Measurements from ENCODE around the gene PAPPA2. TPM values are rescaled to one million over a fixed set of nuclear protein-coding genes. Genes with fewer than 3 reads are reported as not detected.

PAPPA2 gene
- total RNA-seq, 1 donor from 2014 or later, result not detected

DNA sequence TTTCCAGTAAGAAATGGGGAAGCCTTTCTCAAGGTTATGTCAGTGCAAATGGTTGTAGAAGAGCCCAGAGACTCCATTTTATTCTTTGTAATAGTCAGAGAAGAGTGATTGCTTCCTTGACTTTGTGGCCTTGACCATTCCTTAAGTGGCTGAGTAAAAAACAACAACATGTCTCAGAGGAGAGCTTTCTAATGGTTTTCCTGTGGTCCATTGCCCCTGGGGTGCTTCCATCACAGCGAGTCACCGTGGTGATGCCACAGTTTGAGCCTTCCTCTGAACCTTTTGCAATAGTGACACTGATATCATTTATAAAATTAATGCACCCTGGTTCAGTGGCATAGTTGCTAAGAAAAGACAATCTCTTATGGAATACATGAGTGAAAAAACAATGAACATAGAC is 38.6 kb downstream of the PAPPA2 start:
- intact Hi-C loops (cut with micrococcal nuclease), result no loop called here

DNA sequence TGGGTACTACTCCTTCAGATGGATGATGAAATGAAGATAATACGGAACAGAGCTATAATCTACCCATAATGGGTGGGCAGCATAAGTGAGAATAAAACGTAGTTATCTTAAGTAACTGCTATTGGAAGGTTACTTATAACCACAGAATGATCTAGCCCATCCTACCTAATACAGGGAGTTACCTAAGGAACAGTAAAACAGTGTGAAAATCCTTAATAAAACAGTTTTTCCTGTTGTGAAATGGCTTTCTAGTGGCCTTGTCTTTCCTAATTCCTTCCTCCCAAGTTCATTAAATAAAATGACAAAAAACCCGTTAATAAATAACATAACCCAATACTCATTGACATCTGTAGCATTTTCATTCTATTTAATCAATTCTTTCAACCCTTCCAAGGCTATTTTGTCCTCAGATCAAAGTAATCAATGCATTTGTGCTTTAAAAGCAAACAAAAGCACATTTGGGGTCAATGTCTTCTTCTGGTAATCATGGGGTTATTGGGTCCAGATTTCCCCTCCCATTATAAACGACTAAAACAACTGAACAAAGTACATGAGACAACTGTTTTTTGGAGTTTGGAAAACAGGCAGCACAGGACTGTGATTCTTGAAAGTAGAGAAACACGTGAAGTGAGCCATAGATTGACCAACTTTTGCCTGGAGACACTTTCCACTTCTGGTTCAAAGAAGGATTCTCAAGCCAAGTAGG is 42.0 kb downstream of the PAPPA2 start:
- Mint-ChIP-seq H3K9me3 (no peaks in the 10 kb centered on the region), H3K4me1 (no peaks in the 10 kb centered on the region), H3K27me3 (peaks cover 14% of the 10 kb centered on the region), H3K36me3 (ENCODE audit: low read depth) (no peaks in the 10 kb centered on the region), H3K4me3 (no peak overlapping the region), H3K27ac (no peak overlapping the region)
- POLR2A ChIA-PET, result no interaction called here
- CTCF ChIA-PET, result no interaction called here
- TF ChIP-seq, protein P1, sequence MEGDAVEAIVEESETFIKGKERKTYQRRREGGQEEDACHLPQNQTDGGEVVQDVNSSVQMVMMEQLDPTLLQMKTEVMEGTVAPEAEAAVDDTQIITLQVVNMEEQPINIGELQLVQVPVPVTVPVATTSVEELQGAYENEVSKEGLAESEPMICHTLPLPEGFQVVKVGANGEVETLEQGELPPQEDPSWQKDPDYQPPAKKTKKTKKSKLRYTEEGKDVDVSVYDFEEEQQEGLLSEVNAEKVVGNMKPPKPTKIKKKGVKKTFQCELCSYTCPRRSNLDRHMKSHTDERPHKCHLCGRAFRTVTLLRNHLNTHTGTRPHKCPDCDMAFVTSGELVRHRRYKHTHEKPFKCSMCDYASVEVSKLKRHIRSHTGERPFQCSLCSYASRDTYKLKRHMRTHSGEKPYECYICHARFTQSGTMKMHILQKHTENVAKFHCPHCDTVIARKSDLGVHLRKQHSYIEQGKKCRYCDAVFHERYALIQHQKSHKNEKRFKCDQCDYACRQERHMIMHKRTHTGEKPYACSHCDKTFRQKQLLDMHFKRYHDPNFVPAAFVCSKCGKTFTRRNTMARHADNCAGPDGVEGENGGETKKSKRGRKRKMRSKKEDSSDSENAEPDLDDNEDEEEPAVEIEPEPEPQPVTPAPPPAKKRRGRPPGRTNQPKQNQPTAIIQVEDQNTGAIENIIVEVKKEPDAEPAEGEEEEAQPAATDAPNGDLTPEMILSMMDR (IDR thresholded peaks at IDR 0.05), result no peak
- DNase-seq (no peak), ATAC-seq (ENCODE audit: low read depth) (no peak)
- intact Hi-C loops (cut with micrococcal nuclease), result no loop called here

More for the DNA sequence above, 38.6 kb downstream of the PAPPA2 start:
- TF ChIP-seq, protein P1 (IDR thresholded peaks at IDR 0.05), result no peak
- peaks cover 13% of the 10 kb centered on the region for H3K27me3 Mint-ChIP-seq
- no peak overlapping the region for H3K27ac Mint-ChIP-seq
- H3K4me1 Mint-ChIP-seq, result no peaks in the 10 kb centered on the region
- no peak overlapping the region for H3K4me3 Mint-ChIP-seq
- H3K9me3 Mint-ChIP-seq, result no peaks in the 10 kb centered on the region
- no peak for ATAC-seq (ENCODE audit: low read depth)
- ChIA-PET POLR2A (no interaction called here), CTCF (no interaction called here)
- DNase-seq, result no peak
- no peaks in the 10 kb centered on the region for H3K36me3 Mint-ChIP-seq (ENCODE audit: low read depth)

DNA sequence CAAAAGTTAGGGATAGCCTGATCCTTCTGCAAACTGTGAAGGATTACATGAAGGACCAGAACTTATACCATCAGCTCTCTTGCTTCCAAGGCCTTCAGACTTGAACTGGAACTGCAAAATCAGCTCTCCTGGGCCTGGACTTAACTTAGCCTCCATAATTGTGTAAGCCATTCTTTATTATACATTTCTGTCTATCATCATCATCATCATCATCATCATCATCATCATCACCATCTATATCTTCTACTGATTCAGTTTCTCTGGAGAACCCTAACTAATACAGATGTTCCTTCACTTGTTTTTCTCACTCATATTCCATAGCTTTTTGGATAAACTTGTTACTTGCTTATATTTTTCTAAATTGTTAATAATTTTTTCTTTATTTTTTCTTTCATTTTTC is 50.0 kb downstream of the PAPPA2 start:
- ChIA-PET POLR2A (no interaction called here), CTCF (no interaction called here)
- Mint-ChIP-seq H3K27me3 (no peaks in the 10 kb centered on the region), H3K27ac (no peak overlapping the region), H3K4me3 (no peak overlapping the region), H3K4me1 (no peaks in the 10 kb centered on the region), H3K36me3 (ENCODE audit: low read depth) (no peaks in the 10 kb centered on the region), H3K9me3 (no peaks in the 10 kb centered on the region)
- DNase-seq, result no peak
- ATAC-seq (ENCODE audit: low read depth), result no peak
- TF ChIP-seq, protein P1 (IDR thresholded peaks at IDR 0.05), result no peak
- intact Hi-C loops (cut with micrococcal nuclease), result no loop called here

DNA sequence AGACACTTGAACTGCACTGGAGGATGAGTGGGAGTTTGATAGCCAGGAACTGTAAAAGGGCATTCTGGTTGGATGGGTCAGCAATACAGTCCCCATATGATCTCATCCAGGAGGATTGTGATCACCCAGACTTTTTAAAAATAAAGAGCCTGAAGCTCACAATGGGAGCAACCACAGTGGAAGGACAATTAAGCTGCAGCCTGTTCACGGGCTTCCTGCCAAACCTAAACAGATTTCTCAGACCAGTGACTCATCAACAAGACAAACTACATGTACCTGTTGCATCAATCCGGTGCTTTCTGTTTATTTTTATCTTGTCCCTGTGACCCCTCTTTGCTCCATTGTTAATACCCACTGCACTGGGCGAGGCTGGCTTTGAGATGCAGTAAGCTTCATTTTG is 52.3 kb downstream of the PAPPA2 start:
- TF ChIP-seq, protein P1 (IDR thresholded peaks at IDR 0.05), result no peak
- Mint-ChIP-seq H3K9me3 (no peaks in the 10 kb centered on the region), H3K4me3 (no peak overlapping the region), H3K27me3 (no peaks in the 10 kb centered on the region), H3K27ac (no peak overlapping the region), H3K4me1 (no peaks in the 10 kb centered on the region), H3K36me3 (ENCODE audit: low read depth) (no peaks in the 10 kb centered on the region)
- no peak for DNase-seq
- no peak for ATAC-seq (ENCODE audit: low read depth)
- ChIA-PET CTCF (no interaction called here), POLR2A (no interaction called here)
- intact Hi-C loops (cut with micrococcal nuclease), result no loop called here

DNA sequence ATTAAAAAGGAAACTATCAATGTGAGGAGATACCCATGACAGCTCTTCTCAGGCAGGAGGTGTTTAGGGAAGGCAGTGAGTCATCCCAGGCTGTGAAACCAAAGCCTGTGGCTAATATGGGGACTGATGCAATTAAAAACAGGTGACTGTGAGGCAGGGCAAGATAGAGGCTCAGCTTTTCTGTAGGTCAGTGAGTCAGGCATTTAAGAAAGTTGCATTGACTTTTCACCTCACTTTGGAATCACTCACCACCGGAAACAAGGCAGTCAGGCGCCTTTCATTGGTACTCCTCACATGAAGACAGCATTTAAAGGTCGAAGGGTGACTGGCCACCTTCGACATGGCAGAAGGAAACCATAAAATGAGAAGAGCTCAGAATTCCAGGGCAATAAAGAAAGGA is 54.5 kb downstream of the PAPPA2 start:
- intact Hi-C loops (cut with micrococcal nuclease), result no loop called here
- ATAC-seq (ENCODE audit: low read depth) (no peak), DNase-seq (no peak)
- TF ChIP-seq, protein P1 (IDR thresholded peaks at IDR 0.05), result no peak
- Mint-ChIP-seq H3K36me3 (ENCODE audit: low read depth) (no peaks in the 10 kb centered on the region), H3K9me3 (no peaks in the 10 kb centered on the region), H3K4me1 (no peaks in the 10 kb centered on the region), H3K27me3 (no peaks in the 10 kb centered on the region), H3K4me3 (no peak overlapping the region), H3K27ac (no peak overlapping the region)
- CTCF ChIA-PET, result no interaction called here
- POLR2A ChIA-PET, result no interaction called here
